Muscle of back (tissue), 11 donors: ENCODE measurements around the gene PLCB1. TPM values are rescaled to one million over a fixed set of nuclear protein-coding genes. Genes with fewer than 3 reads are reported as not detected.
A peak's percentile ranks its signal among the peaks of the same experiment; 100 is the strongest.

ENCODE experiments used
- DNase-seq, 3 donors: peaks; one replicate each; pipeline versions ENCODE4 v3.0.0 to v3.0.0-alpha.2; 2013
- polyA plus RNA-seq, 10 donors: library from polyadenylated mRNA; unstranded; fragments of 120-200 nt; gene quantifications; one replicate each; pipeline ENCODE4 v1.2.1, GENCODE V29; 2013; ENCODE audit not compliant: insufficient read length in 10 of 10

Gene PLCB1
- polyA plus RNA-seq, 10 donors = 7.8 to 16.3 (median 10.9) TPM

DNA sequence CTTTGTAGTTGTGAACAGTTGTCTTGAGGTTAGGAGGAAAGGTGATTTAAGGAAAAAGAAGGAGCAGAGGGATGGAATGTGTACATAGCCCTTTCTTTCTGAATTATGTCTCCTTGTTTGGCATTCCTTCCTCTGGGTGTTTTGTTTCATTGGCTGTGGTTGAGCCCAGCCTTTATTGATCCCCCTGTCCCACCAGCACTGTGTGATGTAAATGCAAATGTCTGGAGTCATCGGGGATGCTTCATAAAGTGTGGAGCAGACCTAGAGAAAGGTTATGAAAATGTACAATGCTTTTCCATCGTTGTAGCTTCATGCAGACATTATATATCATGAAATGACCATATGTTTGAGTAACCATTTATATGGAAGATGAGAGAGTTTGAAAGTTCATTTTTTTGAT is 164.5 kb downstream of the PLCB1 start:
- DNase-seq = no peak

DNA sequence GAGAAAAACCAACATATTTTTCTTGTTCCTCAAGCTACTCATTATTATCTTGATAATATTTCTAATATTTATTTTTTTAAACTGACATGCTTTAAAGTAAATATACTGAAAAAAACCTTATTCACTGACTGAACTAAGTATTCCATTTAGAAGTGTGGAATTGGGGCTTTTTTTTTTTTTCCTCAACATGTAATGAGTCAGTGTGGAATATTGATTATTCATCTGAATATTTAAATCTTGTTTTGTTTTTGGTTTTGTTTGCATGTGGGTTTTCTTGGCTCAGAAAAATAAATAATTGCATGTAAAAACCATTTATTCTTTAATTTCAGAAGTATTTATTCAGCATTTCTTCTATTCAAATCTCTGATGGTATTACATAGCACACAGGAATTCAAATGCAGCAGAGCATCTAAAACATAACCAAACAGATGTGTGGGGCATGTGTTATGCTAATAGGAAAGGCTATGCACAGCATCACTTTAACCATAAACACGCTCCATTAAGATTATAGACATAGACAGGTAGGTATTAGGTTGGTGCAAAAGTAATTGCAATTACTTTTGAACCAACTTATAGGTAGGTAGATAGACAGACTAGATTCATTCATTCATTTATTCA is 166.5 kb downstream of the PLCB1 start:
- DNase-seq = no peak

DNA sequence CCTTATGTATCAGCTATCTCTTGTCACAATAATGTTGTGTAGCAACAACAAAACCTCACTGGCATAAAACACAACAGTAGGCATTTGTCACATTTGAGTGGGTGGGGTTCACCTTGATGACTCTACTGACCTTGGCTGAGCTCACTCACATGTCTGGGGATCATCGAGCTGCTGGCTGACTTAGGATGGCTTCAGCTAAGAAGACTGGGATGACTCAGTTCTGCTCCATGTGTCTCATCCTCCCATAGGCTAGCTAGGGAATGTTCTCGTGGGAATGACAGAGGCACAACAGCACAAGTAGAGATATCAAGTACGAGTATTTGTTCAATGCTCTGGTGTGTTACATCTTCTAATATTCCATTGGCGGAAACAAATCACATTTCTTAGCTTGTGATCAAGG is 167.9 kb downstream of the PLCB1 start:
- no peak for DNase-seq

DNA sequence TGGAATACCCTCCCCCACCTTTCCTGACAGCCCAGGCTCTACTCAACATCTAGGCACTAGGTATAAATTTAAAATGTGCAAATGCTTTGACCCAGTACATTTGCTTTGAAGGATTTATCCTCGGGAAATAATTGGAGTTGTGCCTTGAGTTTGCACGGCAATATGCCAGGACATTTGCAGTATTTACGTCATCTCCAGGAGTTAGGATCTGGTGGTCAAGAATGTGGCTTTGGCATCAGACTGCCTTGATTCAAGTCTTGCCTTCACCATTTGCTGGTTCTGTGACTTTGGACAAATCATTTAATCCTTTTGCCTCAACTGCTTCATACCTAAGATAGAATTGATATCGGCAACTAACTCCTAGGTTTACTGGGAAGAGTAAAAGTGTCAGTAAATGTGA is 169.6 kb downstream of the PLCB1 start:
- no peak for DNase-seq

DNA sequence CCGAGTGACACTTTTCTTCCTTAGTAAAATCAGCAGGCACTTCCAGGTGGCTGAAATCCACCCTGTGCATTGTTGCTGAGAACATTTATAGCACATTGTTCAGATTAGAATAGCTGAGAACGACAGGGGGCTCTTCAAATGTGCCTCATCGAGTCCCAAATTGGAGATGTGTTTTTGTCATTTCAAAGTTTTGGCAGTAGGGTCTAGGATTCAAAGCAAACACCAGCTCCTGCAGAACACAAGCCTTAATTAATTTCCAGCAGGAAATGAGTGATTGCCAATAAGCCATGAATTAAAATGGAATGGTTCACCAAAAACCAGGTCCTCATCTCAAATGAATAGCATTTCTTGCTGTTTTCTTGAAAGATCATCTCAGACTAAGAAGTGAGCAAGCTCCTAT is 171.6 kb downstream of the PLCB1 start:
- no peak for DNase-seq

DNA sequence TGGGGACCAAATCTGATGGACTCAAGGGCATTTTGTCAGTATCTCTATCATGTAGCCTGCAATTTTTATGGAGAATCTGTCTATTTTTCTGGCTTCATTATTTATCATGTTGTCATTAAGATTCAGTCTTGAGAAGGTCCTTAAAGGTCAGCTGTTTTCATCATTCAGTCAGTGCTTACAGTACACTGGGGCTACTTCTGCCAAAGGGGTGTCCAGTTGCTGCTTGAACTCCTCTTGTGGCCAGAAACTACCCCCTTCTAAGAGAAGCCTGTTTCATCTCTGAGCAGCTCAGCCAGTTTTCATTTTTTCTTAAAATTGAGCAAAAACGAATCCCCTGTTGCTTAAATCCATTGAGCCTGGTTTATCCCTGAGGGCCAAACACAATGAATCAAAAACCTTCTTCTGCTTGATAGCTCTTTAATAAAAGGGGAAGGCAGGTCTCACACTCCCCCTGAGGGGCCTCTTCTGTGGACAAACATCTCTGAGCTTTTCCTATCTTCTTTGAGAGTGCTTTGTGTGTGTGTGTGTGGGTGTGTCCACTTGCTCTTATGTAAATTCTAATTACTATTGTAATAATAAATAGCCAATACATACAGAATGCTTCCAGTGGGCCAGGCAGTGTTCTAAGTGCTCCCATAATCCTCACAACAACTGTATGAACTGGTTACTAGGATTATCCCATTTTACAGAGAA is 172.2 kb downstream of the PLCB1 start:
- DNase-seq = peak in 1 of 3 donors; percentile 17

DNA sequence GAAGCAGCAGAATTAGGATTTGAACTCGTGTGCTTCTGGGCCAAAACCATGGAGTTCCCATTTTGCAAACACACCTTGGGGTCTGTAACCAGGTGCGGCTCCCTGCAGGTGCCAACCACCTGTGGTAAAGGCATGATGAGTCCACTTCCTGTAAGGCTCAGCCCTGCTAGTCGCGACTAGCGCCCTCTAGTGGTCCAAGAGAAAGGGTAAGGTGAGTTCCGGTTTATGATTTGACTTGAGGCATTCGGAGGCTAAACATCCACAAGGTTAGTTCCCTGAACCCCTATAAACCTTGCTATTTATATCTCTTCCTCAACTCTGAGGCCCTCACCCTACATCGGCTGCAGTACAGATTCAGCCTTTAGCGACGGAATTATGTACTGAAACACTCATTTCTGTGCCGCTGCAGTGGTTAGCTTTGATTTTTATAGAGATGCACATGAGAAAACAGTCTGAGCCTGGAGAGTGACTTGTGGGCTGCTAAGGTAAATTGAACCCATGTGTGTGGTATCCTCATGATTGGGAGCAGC is 173.4 kb downstream of the PLCB1 start:
- DNase-seq = peak in 2 of 3 donors; percentile 12 to 18

DNA sequence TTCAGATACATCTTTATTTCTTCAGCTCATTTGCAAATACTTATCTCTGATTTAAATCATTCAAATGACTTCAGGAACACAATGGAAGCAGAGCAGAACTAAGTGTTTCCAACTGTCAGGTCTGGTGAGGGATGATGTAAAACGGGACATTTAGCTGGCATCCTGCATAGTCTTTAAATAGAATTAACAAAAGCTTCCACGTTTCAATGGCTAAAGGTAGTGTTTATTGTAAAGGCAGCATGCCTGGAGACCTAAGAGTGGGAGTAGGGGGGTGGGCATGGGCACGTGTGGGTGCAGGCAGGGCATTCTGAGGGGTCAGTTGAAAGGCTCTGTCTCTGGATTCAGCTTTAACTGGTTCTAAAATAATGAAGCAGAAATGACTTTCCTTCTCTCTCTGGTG is 174.9 kb downstream of the PLCB1 start:
- DNase-seq = no peak

DNA sequence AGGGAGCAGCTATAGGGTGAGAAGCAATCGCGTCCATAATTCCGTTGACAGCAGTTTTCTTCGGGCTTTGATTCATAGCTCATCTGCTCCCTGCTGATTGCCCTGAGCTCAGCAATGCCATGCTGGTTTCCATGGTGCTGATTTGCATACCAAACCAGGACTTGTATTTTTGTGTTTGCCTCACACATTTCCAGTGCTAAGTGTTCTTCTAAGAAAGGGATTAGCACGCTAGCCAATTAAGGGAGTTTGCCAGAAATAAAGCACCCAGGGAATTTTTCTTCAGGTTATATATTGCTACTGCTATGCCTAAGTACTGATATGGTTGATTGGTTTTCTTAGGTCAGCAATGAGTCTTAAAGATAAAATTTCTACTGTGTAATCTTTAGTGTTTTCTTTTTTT is 177.6 kb downstream of the PLCB1 start:
- DNase-seq = no peak

DNA sequence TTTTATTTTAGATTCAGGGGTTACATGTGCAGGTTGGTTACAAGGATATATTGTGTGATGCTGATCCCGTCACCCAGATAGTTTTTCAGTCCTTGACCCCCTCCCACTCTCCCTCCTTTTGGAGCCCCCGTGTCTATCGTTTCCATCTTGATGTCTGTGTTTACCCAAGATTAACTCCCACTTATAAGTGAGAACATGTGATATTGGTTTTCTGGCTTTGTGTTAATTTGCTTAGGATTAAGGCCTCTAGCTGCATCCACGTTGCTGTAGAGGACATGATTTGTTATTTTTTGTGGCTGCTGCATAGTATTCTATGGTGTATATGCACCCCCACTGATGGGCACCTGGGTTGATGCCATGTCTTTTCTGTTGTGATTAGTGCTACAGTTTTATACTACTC is 178.6 kb downstream of the PLCB1 start:
- DNase-seq = no peak

DNA sequence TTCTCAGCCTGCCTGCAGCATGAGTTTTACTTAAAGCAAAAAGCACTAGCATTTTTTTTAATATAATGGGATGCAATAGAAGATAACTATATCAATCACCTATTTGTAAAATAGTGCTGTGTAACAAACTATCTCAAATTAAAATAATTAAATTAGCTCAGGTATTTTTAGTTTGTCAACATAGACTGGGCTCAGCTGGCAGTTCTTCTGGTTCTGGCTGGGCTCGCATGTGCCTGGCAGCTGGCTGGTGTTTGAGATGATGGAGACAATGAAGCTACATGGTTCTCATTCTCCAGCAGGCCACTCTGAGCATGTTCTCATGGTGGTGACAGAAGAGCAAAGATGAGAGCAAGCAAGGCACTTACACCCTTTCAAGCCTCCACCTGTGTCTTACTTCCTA is 181.0 kb downstream of the PLCB1 start:
- no peak for DNase-seq

DNA sequence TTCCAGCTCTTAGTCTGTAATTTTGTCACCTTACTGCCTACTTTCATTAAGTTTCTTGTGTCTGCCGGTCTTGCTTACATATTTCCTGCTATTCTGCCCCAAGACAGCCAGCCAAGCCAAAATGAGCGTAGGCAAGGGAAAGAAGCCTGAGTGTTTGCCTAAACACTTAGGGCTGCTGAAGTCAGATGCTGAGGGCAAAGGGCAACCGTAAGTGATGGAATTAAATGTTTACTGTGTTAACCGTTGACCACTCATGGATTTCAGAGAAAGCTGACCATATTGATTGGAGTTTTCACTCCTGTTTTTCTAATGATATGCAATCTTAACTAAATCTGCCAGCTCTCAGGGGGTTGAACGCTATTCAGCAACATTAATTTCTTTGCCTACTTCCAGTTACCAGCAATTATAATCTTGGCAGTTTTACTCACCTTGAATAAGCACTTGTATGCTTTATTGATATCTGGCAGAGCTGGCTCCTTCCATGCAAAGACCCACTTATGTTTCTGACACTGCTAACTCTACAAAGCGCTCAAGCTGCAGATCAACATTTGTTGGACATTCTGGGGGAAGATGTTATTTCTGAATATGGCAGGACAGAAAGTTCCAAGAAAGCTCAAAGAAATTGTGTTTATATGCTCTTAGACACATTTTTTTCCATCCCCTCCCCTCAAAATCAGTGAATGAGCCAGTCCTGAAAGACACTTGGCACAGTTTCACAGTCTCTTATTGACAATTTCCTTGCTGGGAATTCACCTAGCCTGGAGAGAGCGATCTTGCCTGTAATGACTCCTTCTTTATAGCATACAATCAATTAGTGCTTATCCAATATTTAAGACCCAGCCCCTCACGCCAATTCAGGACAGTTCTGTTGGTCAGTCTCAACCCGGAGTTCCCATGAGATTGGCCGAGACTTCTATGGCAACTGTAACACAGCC is 183.8 kb downstream of the PLCB1 start:
- no peak for DNase-seq

DNA sequence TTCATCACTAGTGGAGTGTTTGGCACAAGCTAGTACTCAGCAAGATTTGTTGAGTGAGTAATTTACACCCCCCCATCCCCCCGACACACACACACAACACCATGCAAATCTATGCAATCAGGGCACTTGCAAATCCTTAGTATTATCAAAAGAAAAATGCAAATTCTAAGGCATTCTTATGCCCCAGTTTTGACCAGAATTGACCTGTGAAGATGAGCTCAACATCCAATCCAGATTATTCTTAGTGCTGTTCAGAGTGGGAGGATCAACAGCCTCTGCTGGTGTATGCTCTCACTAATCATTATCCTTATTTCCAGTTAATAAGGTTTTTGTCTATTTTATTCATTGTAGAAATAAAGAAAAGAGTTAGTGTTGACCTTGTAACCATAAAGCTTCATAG is 185.4 kb downstream of the PLCB1 start:
- no peak for DNase-seq

DNA sequence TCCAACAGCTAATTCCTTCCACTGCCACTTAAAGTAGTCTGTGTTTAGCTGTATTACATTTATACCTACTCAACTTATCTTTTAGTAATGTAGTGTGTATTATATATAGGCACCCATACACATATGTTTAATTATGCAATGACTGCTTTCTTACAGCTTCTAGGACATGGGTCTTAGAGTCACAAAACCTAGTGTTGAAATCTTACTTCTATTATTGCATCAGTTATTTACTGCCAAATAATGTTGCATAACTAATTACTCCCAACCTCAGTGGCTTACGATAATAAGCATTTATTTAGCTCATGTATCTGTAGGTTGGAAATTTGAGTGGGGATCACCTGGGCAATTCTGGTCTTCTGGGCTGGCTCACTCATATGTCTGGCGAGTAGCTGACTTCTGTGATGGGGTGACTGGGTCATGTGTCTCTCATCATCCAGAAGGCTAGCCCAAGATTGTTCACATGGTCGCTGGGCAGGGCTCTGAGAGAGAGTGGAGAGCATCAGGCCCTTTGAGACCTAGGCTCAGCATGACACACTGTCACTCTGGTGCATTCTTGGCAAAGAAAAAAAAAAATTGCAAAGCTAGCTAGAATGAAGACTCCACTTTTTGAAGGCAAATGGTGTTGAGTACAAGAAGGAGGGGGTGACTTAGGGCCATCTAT is 187.0 kb downstream of the PLCB1 start:
- no peak for DNase-seq

DNA sequence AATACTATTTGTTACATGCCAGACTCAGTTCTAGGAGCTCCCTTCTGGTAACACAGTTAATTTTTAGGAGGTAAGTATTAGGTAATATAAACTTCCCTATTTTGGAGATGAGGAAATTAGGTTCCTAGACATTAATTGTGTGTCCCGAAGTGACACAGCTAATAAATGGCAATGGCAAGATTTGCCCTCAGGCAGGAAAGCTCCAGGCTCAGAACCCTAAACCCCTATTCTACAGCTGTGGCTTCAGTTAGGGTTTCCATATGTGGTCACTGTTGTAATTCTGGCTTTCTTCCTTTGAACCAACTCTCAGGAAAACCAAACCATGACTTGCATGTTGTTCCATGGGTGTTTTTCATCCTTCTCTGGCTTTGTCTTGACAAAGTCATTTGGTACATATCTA is 188.2 kb downstream of the PLCB1 start:
- DNase-seq = no peak

DNA sequence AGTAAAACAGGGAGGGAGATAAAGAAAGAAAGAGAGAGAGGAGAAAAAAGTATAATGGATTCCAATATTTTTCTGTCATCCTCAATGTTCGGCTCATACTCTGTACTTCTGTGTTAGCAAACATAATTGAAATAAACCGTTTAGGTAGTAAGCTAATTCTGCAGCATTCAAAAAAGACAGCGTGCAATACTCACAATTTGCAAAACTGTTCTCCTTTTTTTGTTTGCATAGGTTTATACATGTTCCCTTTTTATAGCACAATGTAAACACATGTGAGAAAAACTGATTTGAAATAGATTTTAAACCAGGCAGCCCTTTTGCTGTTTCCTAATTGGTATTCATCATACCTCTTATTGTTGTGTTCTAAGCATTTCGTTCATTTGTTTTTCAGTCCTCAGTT is 188.9 kb downstream of the PLCB1 start:
- DNase-seq = no peak

DNA sequence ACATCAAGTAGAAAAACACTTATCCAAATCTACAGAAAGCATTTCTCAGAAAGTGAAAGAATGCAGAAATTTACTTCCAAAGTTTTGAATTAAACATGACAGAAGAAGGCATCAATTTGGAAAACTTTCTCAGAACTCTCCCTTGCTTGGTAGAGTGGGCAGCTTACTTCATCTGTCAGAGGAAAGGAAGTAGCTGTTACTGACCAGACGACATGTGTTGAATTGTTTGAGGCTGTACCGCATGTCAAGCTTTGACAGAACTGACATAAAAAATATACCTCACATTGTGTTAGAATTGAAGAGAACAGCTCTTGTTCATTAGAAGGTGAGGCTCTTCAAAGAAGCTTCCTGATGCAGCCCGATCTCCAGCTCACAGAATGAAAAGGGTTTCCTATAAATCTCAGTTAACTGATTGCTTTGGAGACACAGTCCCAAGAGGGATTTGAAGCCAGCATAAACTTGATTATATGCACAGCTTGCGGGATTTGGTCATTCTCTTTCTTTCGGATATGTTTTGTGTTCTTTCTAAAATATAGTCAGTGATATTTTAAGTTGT is 190.7 kb downstream of the PLCB1 start:
- DNase-seq = no peak

DNA sequence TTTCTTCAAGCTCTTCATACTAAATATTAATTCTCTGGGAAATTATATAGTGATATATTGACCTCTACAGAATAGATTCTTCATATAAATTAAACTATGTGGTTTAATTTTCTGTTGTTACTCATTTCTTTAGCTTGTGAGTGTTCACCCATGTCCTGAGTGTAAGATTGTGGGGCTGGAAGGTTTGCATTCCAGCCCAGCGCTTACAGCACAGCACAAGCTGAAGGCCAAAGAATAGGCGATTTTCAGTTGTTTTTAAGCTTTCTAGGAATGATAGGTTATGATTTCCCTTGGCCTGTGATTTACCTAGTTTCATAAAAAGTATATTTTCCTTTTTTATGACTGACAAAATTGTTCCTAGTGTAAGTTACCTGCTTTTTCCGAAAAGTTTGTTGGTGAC is 194.1 kb downstream of the PLCB1 start:
- no peak for DNase-seq

DNA sequence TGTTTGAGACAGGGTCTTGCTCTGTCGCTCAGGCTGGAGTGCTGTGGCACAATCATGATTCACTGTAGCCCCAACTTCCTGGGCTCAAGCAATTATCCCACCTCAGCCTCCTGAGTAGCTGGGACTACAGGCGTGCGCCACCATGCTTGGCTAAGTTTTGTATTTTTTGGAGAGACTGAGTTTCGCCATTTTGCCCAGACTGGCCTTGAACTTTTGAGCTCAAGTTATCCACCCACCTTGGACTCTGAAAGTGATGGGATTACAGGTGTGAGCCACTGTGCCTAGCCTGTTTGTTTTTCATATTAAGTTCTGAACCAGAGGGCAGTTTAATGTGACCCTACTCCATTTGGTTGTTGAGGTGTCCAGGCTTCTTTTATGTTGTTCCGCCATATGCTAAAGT is 194.8 kb downstream of the PLCB1 start:
- DNase-seq = no peak

DNA sequence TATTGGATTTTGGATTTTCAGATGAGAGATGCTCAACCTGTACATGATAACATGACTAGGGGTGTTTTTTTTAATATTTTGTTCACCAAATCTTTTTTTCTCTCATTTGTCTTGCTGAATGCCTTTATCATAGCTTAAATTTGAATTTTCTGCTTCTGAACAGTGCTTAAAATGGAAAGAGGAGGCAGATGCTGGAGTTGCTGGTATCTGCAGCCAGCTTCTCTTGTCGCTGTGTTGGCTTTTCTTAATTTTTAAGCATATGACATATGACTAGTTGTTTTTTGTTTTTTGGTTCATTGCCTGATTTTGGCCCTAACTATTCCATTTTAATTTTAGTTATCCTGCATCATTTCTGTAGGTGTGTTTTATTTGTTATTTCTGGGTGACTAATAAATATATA is 196.1 kb downstream of the PLCB1 start:
- no peak for DNase-seq

DNA sequence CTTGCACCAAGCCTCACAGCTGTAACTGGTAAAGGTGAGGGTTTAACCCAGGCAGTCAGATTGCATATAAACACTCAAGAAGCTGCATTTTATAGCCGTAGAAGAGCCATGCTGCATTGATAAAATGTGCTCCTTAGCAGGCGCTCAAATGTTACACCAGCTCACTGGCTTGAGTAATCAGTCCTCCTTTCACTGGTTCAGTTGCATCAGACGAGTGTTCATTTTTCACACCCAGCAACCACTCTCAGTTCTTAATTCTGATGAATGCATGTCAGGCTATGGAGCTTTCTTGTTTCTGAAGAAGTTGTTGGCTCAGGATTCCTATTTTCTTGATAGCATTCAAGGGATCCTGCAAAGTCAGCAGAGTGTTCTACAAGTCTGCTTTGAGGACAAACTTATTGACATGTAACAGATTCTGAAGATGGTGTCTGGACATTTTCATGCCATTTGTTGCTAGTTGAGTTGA is 198.3 kb downstream of the PLCB1 start:
- DNase-seq = no peak
